Right ventricle myocardium superior (tissue), 1 donor: ENCODE measurements around the gene CFAP107. TPM values are rescaled to one million over a fixed set of nuclear protein-coding genes. Genes with fewer than 3 reads are reported as not detected.

Experiments
- total RNA-seq: library from RNA; stranded (reverse); fragmentation: NEBNext Ultra II Directional; extraction: Animal tissue kit (Norgen Biotek cat#: 25700); gene quantifications from one replicate; pipeline ENCODE4 v1.2.1, GENCODE V29; 2021
- donor health status: DM: no; HTN: yes; CAD: no; lungs with severe emphysema.

CFAP107 gene
- total RNA-seq, 1 donor from 2014 or later, result not detected

Other genes with a start within 250 kb of the CFAP107 start
- 84.7 TPM for gene DHRS3, start 128.0 kb upstream of the CFAP107 start, total RNA-seq
- gene AADACL4, start 102.1 kb upstream of the CFAP107 start, total RNA-seq, result not detected
- not detected for gene AADACL3, start 30.1 kb upstream of the CFAP107 start, total RNA-seq
- gene PRAMEF12, start 27.5 kb downstream of the CFAP107 start, total RNA-seq, result not detected
- gene PRAMEF1, start 45.2 kb downstream of the CFAP107 start, total RNA-seq, result not detected
- not detected for gene PRAMEF11, start 85.2 kb downstream of the CFAP107 start, total RNA-seq
- not detected for gene HNRNPCL1, start 102.5 kb downstream of the CFAP107 start, total RNA-seq
- not detected for gene PRAMEF2, start 110.9 kb downstream of the CFAP107 start, total RNA-seq
- not detected for gene PRAMEF4, start 140.0 kb downstream of the CFAP107 start, total RNA-seq
- not detected for gene PRAMEF10, start 152.1 kb downstream of the CFAP107 start, total RNA-seq
- not detected for gene PRAMEF7, start 170.4 kb downstream of the CFAP107 start, total RNA-seq
- gene PRAMEF6, start 201.4 kb downstream of the CFAP107 start, total RNA-seq, result not detected